ENCODE data around the gene VNN1.
A peak's percentile ranks its signal among the peaks of the same experiment; 100 is the strongest.

The VNN1 gene

DNA sequence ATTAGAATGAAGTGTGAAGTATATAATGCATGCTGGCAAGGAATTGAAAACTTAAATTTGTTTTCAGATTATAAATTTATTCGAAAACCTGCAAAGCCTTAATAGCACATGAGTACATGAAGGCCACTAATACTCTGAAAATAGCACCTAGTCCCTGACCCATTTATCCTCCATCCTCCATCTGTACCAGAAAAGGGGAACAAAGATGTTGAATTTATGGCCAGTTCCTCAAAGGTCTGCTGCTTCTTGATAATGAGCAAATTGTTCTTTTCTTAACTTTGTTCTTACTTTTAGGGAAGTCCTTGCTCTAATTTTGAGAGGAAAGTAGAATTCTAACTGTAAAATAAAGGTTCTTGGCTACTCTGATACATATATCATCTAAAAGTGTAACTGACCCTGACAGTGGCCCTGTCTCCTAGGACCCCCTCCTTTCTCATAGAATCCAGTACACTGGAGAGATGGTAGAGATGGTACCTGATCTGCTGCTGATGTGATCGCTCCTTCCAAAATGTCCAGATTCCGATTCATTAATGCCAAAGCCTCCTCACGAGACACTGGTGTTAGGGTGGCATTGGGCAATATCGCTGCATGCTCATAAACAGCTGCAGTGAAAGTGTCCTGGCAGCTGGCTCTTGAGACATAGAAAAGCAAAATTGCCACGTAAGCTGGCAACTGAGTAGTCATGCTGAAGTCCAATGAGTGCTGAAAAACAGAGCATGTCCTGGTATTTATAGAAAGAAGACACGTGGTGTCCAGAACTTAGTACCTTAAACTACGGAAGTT is at the start of gene VNN1:
TSS of gene VNN1 (minus strand) at position 704 of the 783 bp plus-strand sequence. CDS start at position 684, 20 bp downstream.
- no peak for DNase-seq

GRCh38 chr6:132763269-132763668 is 49.4 kb upstream of the VNN1 start:
- DNase-seq: no peak

DNA sequence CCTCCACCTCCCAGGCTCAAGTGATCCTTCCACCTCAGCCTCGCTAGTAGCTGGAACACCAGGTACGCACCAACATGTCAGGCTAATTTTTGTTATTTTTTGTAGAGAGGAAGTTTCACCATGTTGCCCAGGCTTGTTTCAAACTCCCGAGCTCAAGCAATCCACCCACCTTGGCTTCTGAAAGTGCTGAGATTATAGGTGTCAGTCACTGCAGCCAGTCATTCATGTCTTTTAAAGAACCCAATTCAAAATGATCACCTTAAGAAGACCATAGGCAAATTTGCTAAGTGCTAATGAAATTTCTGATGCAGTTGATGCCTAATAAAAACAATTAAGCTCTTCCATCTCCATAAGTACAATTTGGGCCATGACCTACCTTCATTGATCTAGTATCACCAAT is 46.4 kb upstream of the VNN1 start:
- no peak for DNase-seq

GRCh38 chr6:132758689-132759088 is 44.8 kb upstream of the VNN1 start:
- DNase-seq: no peak

GRCh38 chr6:132752255-132752654 is 38.4 kb upstream of the VNN1 start:
- DNase-seq: no peak

- no peak for DNase-seq
These were observed 38.0 kb upstream of the VNN1 start for GRCh38 chr6:132751828-132752227.

DNA sequence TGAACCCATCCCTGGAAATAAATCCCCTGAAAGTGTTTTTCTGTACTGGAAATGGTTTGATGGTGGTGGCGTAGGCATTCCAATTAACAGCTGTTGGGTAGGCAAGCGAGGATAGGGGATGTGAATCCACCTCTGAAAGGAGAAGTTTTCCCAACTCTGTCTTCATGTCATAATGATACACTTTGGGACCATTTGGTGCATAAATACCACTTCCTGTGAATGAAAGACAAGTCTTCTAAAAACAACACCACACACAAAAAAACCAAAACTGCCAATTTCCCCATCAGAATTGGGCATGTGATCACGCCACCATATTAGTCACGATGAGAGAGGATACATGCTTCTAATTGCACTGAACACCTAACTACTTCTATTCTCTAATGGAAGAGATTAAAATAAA is 37.5 kb upstream of the VNN1 start:
- no peak for DNase-seq

DNA sequence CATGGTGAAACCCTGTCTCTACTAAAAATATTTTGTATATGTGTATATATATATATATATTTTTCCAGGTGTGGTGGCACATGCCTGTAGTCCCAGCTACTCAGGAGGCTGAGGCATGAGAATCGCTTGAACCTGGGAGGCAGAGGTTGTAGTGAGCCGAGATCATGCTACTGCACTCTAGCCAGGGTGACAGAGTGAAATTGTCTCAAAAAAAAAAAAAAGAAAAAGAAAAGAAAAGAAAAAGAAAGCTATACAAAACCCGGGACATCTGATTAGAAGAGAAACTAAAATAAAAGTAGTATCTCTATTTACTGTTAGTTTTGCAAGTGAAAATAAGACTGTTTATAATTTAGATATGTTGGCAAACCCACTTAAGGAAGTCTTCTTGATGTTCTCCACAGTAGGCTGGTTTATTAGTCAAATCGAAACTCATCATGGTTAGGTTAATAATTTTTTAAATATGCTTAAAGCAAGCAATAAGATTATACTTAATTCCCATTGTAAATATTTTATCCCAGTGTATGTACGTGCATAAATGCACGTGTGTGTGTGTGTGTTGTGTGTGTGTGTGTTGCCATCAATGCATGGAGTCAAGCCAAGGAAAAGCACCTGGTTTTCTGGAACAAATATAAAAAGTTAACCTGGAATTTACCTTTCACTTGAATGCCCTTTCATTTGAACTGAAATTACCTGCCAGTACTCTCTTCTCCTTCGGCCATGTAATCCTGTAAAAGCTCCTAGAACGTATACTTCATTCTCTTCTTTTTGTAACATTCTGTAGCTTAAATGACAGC is 36.8 kb upstream of the VNN1 start:
- DNase-seq: no peak

DNA sequence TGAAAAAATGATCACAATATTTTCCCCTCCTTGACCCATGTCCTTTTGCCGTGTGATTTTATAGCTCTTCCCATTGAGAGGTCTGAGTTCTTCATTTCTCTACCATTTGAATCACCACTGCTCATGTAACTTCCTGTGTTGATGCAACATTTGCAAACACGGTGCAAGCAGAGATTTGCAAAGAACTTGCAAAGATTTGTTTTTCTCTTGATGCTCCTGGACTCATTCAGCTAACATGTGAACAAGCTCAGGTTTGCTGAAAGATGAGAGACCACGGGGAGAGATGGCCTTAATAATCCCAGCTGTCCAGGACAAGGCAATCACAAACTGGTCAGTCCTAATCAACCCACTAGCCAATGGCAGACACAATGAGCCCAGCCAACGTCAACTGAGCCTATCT is 35.3 kb upstream of the VNN1 start:
- no peak for DNase-seq

DNA sequence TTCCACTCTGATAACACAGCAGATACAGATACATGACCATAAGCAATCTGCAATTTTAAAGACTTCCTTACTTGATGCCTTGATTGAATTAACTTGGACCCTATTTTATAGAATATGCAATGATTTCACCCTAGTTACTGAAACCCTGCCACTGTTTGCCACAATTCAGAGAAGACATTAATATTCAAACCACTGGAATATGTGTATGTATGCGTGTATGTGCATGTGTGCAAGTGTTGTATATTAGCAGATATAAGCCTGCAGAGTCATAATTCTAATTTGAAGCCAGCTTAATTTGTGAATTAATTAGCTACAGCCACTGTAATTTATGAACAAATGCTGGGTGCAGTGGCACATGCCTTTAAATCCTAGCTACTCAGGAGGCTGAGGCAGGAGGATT is 34.6 kb upstream of the VNN1 start:
- DNase-seq: no peak

GRCh38 chr6:132746048-132746447 is 32.2 kb upstream of the VNN1 start:
- DNase-seq: no peak

DNA sequence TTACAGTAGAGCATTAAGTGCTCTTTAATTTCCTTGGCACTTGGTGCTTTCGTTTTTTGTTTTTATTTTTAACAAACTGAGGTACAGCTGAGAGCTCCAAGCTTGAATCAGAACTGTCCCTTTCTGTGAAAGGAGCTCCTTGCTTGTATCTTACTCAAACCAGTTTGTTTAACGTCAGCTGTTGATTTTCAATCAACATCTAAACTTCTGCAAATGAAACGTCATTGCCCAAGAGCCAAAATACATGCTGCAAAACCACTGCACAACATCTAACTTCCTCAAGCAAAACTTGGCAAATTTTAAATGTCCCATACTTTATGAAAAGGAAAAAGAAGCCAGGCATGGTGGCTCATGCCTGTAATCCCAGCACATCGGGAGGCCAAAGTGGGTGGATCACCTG is 28.6 kb upstream of the VNN1 start:
- DNase-seq: no peak

DNA sequence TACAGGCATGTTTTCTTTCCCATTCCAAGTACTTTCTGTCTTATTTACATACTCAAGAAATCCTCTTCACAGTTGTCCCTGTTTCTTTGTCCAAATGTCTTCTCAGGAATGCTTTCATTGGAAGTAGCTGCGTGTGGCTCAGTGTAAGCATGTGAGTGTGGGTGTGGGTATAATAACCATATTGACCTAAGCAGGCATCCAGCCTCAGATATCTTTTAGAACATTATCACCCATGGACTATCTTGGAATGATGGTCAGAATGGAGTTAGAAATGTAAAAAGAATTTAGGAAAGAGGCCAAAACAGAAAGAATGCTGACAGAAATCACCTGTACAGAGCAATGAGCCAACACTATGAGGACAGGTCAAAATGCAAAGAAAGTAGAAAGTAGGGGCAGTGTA is 27.4 kb upstream of the VNN1 start:
- no peak for DNase-seq

GRCh38 chr6:132736239-132736638 is 22.4 kb upstream of the VNN1 start:
- no peak for DNase-seq

DNA sequence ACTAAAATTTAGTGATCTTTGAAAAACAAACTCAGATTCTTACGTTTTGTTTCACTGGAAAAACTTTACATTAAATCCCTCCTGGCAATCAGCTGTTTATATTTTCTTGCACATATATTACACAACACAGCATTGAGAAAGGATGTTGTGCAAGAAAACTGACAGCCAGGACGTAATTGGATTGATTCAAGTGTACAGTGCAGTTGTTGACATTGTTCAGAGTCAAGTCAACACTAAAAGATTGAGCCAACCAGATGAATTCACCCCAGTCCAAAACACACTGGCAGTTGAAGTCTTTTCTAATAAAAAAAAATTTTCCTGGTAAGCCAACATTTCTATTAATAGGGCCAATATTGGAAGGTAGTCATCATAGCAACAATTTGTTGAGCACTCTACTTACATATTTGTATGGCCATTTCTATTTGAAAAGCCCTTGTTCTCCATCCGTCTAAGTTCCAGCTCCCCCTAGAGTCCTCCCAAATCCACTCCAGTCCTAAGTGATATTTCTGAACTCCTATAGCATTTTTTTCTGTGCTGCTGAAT is 20.9 kb upstream of the VNN1 start:
- DNase-seq: no peak

GRCh38 chr6:132733814-132734213 is 20.0 kb upstream of the VNN1 start:
- no peak for DNase-seq

DNA sequence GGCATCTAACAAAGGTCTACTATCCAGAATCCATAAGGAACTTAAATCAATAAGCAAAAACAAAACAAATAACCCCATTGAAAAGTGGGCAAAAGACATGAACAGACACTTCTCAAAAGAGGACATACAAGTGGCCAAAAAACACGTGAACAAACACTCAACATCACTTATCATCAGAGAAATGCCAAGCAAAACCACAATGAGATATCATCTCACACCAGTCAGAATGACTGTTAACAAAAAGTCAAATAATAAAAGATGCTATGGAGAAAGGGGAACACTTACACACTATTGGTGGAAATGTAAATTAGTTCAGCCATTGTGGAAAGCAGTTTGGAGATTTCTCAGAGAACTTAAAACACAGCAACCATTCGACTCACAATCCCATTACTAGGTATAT is 19.4 kb upstream of the VNN1 start:
- DNase-seq: peak; percentile 36

DNA sequence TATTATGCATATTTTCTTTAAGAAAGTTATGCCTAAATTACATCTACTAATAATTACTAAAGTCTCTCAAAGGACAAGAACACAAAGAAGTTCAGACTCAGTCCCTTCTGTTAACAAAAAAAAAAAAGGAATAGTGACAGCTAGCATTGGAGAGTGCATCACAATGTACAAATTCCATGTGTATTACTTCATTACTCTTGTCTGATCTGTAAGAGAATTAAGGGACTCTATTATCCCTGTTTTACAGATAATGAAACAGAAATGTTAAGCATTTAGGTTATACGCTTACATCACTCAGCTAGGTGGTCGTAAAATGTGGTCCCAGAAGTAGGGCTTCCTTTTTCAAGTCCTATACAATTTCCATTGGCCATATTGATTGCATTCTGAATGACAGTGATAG is 17.2 kb upstream of the VNN1 start:
- no peak for DNase-seq

- DNase-seq: no peak
These were observed 16.7 kb upstream of the VNN1 start for GRCh38 chr6:132730560-132730959.

DNA sequence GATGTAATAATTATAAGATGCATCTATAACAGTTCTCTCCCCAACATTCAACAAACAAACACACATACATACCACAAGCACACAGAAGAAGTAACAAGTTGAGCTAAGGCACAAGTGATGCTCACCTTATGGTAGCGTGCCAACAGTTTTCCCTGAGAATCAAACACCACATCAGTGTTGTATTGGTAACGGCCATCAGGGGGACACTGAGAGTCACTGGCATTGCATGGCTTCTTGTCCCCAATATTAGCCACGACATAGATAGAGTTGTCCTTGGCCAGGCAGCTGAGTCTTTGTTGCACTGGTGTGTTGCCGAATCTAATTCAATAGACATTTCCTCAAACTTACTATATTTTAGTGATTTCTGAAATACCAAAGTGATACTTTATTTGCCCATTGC is 14.8 kb upstream of the VNN1 start:
- no peak for DNase-seq

DNA sequence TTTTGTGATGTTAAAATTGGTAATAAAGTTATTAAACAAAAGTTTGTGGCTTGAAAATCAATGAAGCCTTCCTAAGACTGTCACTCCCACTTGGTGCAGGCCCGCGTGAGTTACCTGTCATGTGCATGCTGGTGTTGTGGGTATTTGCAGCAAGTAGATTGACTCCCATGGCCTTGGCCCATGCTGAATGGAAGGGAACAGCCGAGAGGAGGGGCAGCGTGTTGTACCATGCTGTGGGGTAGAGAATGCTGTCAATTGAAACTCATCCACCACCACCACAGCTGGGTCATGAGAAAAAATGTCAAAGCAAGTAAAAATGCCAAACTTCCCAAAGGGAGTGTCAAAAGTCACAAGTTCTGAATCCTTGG is 12.7 kb upstream of the VNN1 start:
- DNase-seq: no peak

DNA sequence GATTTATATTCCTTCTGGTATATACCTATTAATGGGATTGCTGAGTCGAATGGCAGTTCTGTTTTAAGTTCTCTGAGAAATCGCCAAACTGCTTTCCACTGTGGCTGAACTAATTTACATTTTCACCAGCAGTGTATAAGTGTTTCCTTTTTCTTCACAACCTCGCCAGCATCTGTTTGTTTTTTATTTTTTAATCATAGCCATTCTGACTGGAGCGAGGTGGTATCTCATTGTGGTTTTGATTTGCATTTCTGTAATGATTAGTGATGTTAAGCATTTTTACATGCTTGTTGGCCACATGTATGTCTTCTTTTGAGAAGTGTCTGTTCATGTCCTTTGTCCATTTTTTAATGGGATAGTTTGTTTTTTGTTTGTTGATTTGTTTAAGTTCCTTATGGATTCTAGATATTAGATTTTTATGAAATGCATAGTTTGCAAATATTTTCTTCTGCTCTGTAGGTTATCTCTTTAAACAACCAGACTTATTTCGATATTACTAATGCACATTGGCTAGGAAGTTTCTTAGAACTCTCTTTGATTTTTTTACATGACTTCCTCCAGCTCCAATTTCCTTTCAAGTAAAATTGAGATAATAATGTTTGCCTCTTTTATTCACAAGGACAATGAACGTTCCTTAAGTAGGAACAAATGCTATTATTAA is 12.2 kb upstream of the VNN1 start:
- DNase-seq: no peak

DNA sequence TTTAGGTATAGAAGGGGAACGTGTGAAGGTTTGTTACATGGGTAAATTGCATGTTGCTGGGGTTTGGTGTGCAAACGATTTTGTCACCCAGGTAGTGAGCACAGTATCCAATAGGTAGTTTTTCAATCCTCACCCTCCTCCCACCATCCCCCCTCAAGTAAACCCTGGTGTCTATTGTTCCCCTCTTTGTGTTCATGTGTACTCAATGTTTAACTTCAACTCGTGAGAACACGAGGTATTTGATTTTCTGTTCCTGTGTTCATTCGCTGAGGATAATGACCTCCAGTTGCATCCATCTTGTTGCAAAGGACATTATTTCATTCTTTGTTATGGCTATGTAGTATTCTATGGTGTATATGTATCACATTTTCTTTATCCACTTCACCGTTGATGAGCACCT is 11.6 kb upstream of the VNN1 start:
- no peak for DNase-seq

All from DMS153 (cell line).